Measurements from ENCODE around the gene SLC7A8.
"Not testable (repeated sequence)": the region's sequence is repeated elsewhere in the genome, so short reads cannot be mapped to it uniquely, and the experiment has no call there.

GRCh38 chr14:23199141-23199540 lies 15.7 kb upstream of the SLC7A8 start:
- not testable (repeated sequence) for TF ChIP-seq CTCF, POLR2AphosphoS5 (IDR thresholded peaks at IDR 0.05)

Data from breast epithelium (tissue), 3 donors.